ENCODE results near the gene FOXA2.

The FOXA2 gene

DNA sequence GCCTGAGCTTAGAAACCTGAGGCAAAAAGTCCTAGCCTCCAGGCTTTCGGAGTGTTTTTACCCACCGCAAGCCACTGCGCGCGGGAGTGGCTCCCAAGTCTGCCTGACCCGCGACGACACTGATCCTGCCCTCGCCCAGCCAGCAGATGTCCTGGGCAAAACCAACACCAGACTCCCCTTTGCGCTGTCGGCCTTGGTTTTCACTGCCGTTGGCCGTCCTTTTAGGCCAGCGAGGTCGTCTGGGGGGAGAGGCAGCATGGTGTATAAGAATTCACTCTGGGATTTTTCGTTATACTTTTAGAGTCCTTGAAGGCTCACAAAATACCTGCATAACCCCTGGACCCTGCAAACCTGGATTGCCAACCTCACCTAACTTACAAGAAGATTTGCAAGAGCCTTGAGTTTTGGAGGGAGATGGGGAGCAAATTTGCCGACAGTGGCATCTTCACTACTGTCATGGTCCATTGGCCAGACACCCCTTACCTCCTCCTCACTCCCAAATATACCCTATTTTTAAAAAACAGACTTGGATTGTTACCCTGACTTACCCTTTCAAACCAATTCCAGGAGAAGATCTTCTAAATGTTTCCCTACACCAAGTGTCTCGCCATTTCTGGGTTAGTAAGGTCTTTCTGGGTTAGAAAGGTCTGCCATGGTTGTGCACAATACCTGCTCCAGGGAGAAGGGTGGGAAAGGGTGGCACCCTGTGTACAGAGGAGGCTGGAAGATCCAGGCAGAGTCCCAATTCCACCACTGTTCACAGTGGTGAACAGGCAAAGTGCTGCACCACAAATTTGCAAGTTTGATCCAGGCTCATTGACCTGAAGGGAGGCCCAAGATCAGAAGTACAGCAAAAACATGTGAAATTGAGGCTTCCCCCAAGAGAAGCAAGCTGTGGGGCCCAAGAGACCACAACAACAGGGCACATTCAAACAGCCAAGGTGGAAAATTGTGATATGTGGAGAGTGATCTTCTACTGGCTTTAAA, 4.4 kb downstream of the FOXA2 start:
- no peak overlapping the region for H3K27ac ChIP-seq

DNA sequence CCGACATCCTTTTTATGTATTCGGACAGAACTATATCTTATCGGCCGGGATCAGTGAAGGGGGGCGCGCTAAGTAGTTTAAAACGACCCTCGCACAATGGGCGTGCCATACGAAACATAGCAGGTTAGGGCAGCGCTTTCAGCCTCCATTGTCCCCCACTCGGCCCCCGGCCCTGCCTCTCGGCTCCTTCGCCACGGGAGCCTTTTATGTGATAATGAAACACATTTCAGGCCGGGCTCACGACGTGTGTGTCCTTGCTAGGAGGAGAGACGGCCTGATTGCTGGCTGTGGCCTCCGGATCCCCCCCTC, 5.3 kb downstream of the FOXA2 start:
- no peak overlapping the region for H3K27ac ChIP-seq
- TF ChIP-seq, protein P1, sequence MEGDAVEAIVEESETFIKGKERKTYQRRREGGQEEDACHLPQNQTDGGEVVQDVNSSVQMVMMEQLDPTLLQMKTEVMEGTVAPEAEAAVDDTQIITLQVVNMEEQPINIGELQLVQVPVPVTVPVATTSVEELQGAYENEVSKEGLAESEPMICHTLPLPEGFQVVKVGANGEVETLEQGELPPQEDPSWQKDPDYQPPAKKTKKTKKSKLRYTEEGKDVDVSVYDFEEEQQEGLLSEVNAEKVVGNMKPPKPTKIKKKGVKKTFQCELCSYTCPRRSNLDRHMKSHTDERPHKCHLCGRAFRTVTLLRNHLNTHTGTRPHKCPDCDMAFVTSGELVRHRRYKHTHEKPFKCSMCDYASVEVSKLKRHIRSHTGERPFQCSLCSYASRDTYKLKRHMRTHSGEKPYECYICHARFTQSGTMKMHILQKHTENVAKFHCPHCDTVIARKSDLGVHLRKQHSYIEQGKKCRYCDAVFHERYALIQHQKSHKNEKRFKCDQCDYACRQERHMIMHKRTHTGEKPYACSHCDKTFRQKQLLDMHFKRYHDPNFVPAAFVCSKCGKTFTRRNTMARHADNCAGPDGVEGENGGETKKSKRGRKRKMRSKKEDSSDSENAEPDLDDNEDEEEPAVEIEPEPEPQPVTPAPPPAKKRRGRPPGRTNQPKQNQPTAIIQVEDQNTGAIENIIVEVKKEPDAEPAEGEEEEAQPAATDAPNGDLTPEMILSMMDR (IDR thresholded peaks at IDR 0.05): no peak
- no peak for TF ChIP-seq ZFX (IDR thresholded peaks at IDR 0.05; ENCODE audit: borderline replicate concordance)

More for the DNA sequence above, 4.4 kb downstream of the FOXA2 start:
- no peak for TF ChIP-seq ZFX (IDR thresholded peaks at IDR 0.05; ENCODE audit: borderline replicate concordance)
- TF ChIP-seq, protein P1 (IDR thresholded peaks at IDR 0.05): no peak

DNA sequence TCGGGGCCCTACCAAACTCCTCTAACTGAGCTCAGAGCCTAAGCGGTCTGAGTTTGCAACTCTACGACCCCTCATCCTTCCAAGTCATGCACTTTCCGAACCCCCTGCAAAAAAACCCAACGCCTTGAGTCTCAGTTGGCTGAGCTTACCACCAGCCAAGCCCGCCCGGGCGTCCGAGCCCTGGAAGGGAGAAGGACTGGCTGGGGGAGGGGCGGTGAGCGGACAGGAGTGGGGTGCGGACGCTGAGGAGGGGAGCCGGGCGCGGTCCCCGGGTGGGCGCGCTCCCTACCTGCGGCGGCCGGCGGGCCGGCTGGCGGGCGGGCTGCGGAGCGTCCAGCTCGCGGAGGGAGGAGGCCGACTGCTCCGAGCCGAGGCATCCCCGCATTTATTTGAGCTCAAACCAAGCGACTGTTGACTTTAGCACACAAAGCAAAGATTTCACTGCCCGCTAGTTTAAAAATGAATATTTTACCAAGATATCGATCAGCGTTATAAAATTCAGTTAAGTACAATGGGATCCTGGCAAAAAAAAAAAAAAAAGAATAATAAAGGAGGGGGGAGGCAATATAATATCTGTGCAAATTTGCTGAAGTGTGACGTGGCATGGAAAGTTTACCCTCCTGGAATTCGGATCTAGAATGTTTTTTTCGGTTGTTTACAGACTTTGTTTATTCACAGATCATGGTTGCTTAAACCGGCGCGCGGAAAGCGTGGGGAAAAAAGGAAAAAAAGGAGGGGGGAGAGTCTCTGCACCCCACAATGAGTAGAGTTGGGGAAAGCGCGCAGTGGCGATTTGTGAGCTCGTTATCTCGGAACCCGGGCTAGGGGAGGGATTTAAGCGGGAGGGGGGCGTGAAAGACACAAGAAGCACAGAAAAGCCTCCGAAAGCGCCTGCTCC, 5.9 kb downstream of the FOXA2 start:
- no peak for TF ChIP-seq ZFX (IDR thresholded peaks at IDR 0.05; ENCODE audit: borderline replicate concordance)
- TF ChIP-seq, protein P1 (IDR thresholded peaks at IDR 0.05): no peak
- no peak overlapping the region for H3K27ac ChIP-seq

DNA sequence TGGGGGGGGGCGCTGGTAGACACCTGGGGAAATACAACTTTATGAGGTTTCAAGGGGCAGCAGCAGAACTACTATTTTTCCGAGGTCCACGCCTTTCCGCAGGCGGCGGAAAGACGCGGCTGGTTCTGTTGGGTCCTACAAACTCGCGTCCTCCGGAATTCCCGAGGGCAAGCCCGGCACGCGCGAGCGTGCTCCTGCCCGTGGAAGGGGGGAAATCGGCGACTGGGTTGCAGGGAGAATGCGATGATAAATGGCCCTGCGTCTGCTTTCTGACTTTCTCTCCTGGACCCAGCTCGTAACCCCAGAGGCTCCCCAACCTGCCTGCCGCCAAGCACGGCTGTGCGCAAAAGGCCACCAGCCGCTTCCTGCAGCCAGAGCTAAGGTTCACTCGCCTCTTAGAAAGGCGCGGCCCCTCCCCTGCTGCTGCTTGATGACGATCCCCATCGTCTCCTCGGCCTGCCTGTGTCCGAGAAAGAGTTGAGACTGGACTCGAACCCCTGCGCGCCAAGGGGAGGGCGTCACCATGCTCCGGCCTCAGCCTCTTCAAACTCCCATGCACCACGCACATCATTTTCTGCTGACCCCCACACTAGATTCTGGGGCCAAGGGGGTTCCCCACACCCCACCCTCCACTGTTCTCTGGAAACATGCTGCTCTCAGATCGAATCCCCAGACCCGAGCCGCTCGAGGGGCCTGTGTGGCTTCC, 6.7 kb downstream of the FOXA2 start:
- TF ChIP-seq, protein P1 (IDR thresholded peaks at IDR 0.05): no peak
- TF ChIP-seq ZFX (IDR thresholded peaks at IDR 0.05; ENCODE audit: borderline replicate concordance): no peak
- no peak overlapping the region for H3K27ac ChIP-seq

DNA sequence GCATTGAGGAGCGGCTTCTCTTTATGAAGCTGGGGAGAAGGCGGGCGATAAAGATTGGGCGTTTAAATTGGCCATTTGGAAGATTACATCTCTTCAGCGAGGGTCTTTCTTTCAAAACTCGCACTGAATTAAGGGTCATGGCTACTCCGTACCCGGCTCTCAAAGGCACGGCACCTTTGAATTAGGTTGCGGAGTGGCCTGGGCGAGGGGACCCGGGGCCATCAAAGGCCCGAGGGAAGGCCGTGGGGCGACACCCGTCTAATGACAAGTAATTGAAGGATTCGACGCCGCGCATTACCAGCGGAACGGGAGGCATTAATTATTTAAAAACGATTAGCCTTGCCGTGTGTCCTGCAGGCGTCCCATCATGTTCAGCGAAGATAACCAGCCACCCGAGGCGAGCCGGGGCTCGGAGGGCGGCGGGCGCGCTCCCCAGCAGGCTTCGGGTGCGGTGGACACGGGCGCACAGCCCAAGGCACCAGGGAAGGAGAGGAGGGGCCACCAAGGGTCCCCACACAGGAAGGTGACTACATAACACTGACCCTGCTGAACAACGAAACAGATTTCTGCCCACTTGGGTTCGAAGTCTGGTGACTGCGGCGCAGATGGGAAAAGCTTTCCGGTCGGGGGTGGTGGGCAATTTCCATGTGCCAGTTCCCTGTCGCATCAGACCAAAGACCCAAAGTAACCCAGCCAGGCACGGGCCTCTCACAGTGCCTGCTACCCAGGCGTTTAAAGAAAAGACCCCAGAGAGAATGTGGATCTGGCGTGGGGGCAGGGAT, 7.4 kb downstream of the FOXA2 start:
- H3K27ac ChIP-seq: no peak overlapping the region
- TF ChIP-seq, protein P1 (IDR thresholded peaks at IDR 0.05): no peak
- TF ChIP-seq ZFX (IDR thresholded peaks at IDR 0.05; ENCODE audit: borderline replicate concordance): no peak

DNA sequence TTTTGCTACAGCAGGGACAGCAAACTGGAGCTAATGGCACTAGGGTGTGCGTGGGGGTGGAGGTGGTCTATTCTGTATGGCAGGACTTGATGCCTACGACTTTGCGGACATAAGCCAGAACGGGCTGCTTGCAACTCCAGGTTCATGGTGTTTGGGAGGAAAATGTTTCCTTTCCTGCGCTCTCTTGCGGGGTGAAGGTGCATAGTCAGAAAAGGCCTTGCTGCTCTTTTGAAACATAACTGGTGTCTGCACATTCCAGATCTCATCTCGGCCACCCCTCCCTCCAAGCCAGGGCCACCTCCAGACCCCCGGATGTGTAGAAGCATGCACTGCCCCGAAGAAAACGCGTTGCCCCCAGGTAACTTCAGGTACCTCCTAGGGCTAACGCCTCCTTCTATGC, 8.1 kb downstream of the FOXA2 start:
- TF ChIP-seq, protein P1 (IDR thresholded peaks at IDR 0.05): no peak
- TF ChIP-seq ZFX (IDR thresholded peaks at IDR 0.05; ENCODE audit: borderline replicate concordance): no peak
- no peak overlapping the region for H3K27ac ChIP-seq

Measured in 22Rv1 (cell line).